Psoas muscle (tissue), 8 donors: Measurements from ENCODE around the gene TMEM8B. TPM values are rescaled to one million over a fixed set of nuclear protein-coding genes. Genes with fewer than 3 reads are reported as not detected.

Experiments used
- ATAC-seq, 4 donors: fragments of 200-7000 bp; cut with Tn5 transposase; one replicate each; pipeline ENCODE4 v1.9.1; 2020; ENCODE audit warnings: moderate library complexity in 3 of 4, mild to moderate bottlenecking in 2 of 4
- DNase-seq, 2 donors: peaks; one replicate each; pipeline ENCODE4 v3.0.0-alpha.2; 2020
- H3K27ac ChIP-seq: fragments of 200-600 bp; one replicate; pipeline ENCODE4 v1.8.0; 2022
- H3K27me3 ChIP-seq, 3 donors: fragments of 200-600 bp in 1 of 3; one replicate each; pipeline versions ENCODE4 v1.6.1 to v1.8.0; 2013 to 2022; ENCODE audit warnings: low read length in 2 of 3, mild to moderate bottlenecking in 2 of 3, moderate library complexity in 1 of 3; ENCODE audit not compliant: insufficient read depth in 3 of 3
- H3K36me3 ChIP-seq, 2 donors: fragments of 200-600 bp in 1 of 2; one replicate each; pipeline versions ENCODE4 v1.6.1 to v1.8.0; 2013 to 2022; ENCODE audit warnings: low read depth in 1 of 2, mild to moderate bottlenecking in 1 of 2, moderate library complexity in 1 of 2; ENCODE audit not compliant: insufficient read depth in 1 of 2
- H3K4me1 ChIP-seq: fragments of 200-600 bp; one replicate; pipeline ENCODE4 v1.8.0; 2022
- H3K4me3 ChIP-seq: fragments of 200-600 bp; one replicate; pipeline ENCODE4 v1.8.0; 2022; ENCODE audit warnings: mild to moderate bottlenecking
- H3K9me3 ChIP-seq: fragments of 200-600 bp; one replicate; pipeline ENCODE4 v1.8.0; 2022
- CTCF ChIP-seq: fragments of 200-600 bp; IDR thresholded peaks from one replicate; pipeline ENCODE4 v1.8.0; 2022; ENCODE audit warnings: antibody characterized with exemption
- WGBS, 3 donors: extraction: QIAGEN DNeasy Blood & Tissue Kit; methylation state at CpG; one replicate each; pipeline versions ENCODE4 v1.1.6 to v1.1.7; 2013; 5-methylcytosine and 5-hydroxymethylcytosine counted together
- intact Hi-C, 2 donors: fragments of 100-400 bp; cut with DNase I; formaldehyde crosslinking; loops; one replicate each; pipeline versions ENCODE4 v1.11.0 to v1.14.2; 2022
- polyA plus RNA-seq, 3 donors: library from polyadenylated mRNA; stranded (reverse); fragments of 200-250 nt; gene quantifications; one replicate each; pipeline ENCODE4 v1.2.3, GENCODE V29; 2013
- total RNA-seq, 4 donors: library from RNA; stranded (reverse); fragmentation: NEBNext Ultra II Directional in 2 of 4; extraction: Animal tissue kit (Norgen Biotek cat#: 25700) in 2 of 4; gene quantifications; one replicate each; pipeline versions ENCODE4 v1.2.1 to v1.2.4, GENCODE V29; 2021 to 2023
- donor health status: healthy with polysubstance abuse.
- donor health status: DM: no; HTN: no; CAD: no; lungs with moderate emphysema.
- donor health status: Bipolar disorder and iron deficiency.
- donor health status: healthy.
- donor health status: DM: yes; HTN: yes; CAD: no.
- donor health status: DM: no; HTN: no; CAD: no.
- donor health status: DM: no; HTN: no; CAD: no.
- donor health status: DM: yes; HTN: yes; CAD: no.

The TMEM8B gene
- total and polyA plus RNA-seq, 7 donors, result 2.8 to 18.5 (median 8.9) TPM

- Histone ChIP-seq H3K4me1 (peaks cover 28% of the 10 kb centered on the region), H3K36me3 (no peaks in the 10 kb centered on the region), H3K9me3 (no peaks in the 10 kb centered on the region), H3K27ac (peak within 1 kb of the TSS; percentile 80), H3K27me3 (no peaks in the 10 kb centered on the region), H3K4me3 (peak within 1 kb of the TSS; percentile 45)
- intact Hi-C loops, result loop anchor here in 1 of 2 donors (5.0 kb wide), 1 partner anchor 41 kb away; no protein-coding TSS in a partner anchor
- 31 to 37% (median 35%) methylated on average over 17 to 29 of the region's 30 CpGs for WGBS, 3 donors
- ATAC-seq (peak; percentile 51 to 72 (median 52)), DNase-seq (peak; percentile 91 to 94)
- TF ChIP-seq CTCF, result no peak
Measured at GRCh38 chr9:35905912-35906679, 77.1 kb downstream of the TMEM8B start, which contains the start of gene HRCT1. Gene HRCT1, plus strand, starts transcription at chr9:35906202. Its CDS starts 86 bp downstream, at chr9:35906288.

GRCh38 chr9:35906923-35907699 is 78.1 kb downstream of the TMEM8B start:
- no peak for TF ChIP-seq CTCF
- peaks cover 28% of the 10 kb centered on the region for H3K4me1 ChIP-seq
- intact Hi-C loops, result loop anchor here in 1 of 2 donors (5.0 kb wide), 1 partner anchor 40 kb away; no protein-coding TSS in a partner anchor
- ATAC-seq, result peak; percentile 15 to 61 (median 51)
- peak overlapping the region; percentile 80 for H3K27ac ChIP-seq
- 40 to 54% (median 52%) methylated on average over 14 of the region's 14 CpGs for whole genome bisulfite sequencing, 3 donors
- no peaks in the 10 kb centered on the region for H3K9me3 ChIP-seq
- peak overlapping the region; percentile 44 for H3K4me3 ChIP-seq
- H3K27me3 ChIP-seq, result no peaks in the 10 kb centered on the region
- H3K36me3 ChIP-seq, result no peaks in the 10 kb centered on the region
- peak; percentile 76 to 85 for DNase-seq

GRCh38 chr9:35907711-35908503 is 78.9 kb downstream of the TMEM8B start:
- 41 to 42% (median 41%) methylated on average over 13 of the region's 13 CpGs for WGBS, 3 donors
- Histone ChIP-seq H3K4me3 (peak overlapping the region; percentile 44), H3K36me3 (no peaks in the 10 kb centered on the region), H3K4me1 (peaks cover 28% of the 10 kb centered on the region), H3K27me3 (no peaks in the 10 kb centered on the region), H3K9me3 (no peaks in the 10 kb centered on the region), H3K27ac (peak overlapping the region; percentile 80)
- TF ChIP-seq CTCF, result no peak
- ATAC-seq (peak; percentile 31 to 67 (median 61)), DNase-seq (peak; percentile 76 to 87)
- intact Hi-C loops, result loop anchor here in 1 of 2 donors (5.0 kb wide), 1 partner anchor 39 kb away; no protein-coding TSS in a partner anchor

- 58 to 64% (median 60%) methylated on average over 9 of the region's 9 CpGs for WGBS, 3 donors
- DNase-seq, result peak; percentile 48 to 56
- H3K27ac ChIP-seq, result peak overlapping the region; percentile 80
- no peaks in the 10 kb centered on the region for H3K27me3 ChIP-seq
- H3K4me1 ChIP-seq, result peaks cover 28% of the 10 kb centered on the region
- no peak for TF ChIP-seq CTCF
- H3K9me3 ChIP-seq, result no peaks in the 10 kb centered on the region
- ATAC-seq, result no peak
- H3K4me3 ChIP-seq, result peak overlapping the region; percentile 49
- H3K36me3 ChIP-seq, result no peaks in the 10 kb centered on the region
- intact Hi-C loops, result loop anchor here in 1 of 2 donors (5.0 kb wide), 1 partner anchor 39 kb away; no protein-coding TSS in a partner anchor
Measured at GRCh38 chr9:35908504-35909125, 79.6 kb downstream of the TMEM8B start.
